Measurements from ENCODE around the gene TBC1D14.

The TBC1D14 gene

DNA sequence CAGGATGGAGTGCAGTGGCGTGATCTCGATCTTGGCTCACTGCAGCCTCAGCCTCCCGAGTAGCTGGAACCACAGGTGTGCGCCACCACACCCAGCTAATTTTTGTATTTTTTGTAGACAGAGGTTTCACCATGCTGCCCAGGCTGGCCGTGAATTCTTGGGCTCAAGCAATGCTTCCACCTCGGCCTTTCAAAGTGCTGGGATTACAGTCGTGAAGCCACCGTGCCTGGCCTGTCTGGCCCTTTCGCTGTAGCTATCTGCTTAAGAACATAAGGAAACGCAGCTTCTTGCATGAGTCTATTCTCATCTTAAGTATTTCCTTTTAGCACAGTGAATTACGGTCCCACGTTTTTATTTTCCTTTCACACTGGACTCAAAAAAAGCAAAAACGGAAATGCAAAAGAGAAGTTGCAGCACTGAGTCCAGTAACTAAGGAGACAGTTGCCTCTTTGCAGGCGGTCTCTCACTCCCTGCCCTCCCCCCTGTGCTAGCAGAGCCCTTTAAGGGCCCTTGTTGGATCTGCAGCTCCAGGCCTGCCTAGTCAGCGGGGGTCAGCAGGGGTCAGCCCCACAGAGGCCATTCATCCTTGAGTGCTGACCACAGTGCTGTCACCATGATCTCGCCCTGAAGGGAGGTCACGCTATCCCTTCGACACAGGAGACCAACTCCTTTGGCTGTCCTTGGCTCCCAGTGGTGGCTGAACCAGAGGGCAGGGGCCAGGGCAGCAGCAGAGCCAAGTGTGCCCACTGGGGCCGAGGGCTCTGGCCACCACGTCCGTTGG is 21.8 kb upstream of the TBC1D14 start:
- no peak for TF ChIP-seq SNAI2 (CRISPR knock-in tag; IDR thresholded peaks at IDR 0.05)
- no peak for TF ChIP-seq RARB (CRISPR knock-in tag; IDR thresholded peaks at IDR 0.05)
- no peak for ATAC-seq

DNA sequence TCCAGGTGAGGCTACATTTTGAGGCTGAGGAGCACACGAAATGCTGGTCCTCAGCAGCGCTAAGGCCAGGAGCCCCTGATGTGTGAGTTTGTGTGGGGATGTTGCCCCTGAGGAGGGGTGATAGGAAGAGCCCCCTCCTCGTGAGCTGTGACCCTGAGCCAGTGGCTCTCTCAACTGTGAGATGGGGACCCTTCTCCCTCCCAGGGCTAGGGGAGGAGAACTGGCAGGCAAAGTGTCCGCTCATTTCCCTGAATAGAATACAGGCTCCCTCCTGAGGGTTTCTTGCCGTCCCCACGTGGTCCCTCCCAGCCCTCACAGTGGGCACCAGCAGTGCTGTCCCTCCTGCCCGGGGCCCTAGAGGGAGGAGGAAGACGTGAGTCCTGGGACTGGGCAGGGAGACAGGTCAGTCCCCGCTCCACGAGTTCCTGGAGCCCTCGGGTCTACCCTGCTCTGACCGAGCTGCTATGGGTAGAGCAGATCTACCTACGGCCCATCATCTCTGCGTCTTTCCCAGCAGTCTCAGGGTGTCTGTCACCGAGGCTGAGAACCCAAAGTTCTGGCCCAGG is 21.0 kb upstream of the TBC1D14 start:
- TF ChIP-seq ESRRG (CRISPR knock-in tag; IDR thresholded peaks at IDR 0.05): no peak
- no peak for TF ChIP-seq ZFP3 (CRISPR knock-in tag; IDR thresholded peaks at IDR 0.05)
- no peak for TF ChIP-seq ZNF565 (CRISPR knock-in tag; conservative IDR thresholded peaks at IDR 0.05; ENCODE audit: low read depth)
- TF ChIP-seq PPARA (CRISPR knock-in tag; IDR thresholded peaks at IDR 0.05; ENCODE audit: borderline replicate concordance): no peak
- no peak for TF ChIP-seq BACH2 (CRISPR knock-in tag; IDR thresholded peaks at IDR 0.05; ENCODE audit: borderline replicate concordance)
- TF ChIP-seq, protein P1, sequence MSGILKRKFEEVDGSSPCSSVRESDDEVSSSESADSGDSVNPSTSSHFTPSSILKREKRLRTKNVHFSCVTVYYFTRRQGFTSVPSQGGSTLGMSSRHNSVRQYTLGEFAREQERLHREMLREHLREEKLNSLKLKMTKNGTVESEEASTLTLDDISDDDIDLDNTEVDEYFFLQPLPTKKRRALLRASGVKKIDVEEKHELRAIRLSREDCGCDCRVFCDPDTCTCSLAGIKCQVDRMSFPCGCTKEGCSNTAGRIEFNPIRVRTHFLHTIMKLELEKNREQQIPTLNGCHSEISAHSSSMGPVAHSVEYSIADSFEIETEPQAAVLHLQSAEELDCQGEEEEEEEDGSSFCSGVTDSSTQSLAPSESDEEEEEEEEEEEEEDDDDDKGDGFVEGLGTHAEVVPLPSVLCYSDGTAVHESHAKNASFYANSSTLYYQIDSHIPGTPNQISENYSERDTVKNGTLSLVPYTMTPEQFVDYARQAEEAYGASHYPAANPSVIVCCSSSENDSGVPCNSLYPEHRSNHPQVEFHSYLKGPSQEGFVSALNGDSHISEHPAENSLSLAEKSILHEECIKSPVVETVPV (CRISPR knock-in tag; IDR thresholded peaks at IDR 0.05): no peak
- TF ChIP-seq, protein P2, sequence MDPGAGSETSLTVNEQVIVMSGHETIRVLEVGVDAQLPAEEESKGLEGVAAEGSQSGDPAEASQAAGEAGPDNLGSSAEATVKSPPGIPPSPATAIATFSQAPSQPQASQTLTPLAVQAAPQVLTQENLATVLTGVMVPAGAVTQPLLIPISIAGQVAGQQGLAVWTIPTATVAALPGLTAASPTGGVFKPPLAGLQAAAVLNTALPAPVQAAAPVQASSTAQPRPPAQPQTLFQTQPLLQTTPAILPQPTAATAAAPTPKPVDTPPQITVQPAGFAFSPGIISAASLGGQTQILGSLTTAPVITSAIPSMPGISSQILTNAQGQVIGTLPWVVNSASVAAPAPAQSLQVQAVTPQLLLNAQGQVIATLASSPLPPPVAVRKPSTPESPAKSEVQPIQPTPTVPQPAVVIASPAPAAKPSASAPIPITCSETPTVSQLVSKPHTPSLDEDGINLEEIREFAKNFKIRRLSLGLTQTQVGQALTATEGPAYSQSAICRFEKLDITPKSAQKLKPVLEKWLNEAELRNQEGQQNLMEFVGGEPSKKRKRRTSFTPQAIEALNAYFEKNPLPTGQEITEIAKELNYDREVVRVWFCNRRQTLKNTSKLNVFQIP (CRISPR knock-in tag; IDR thresholded peaks at IDR 0.05; ENCODE audit: borderline replicate concordance, low read depth): no peak
- TF ChIP-seq ZNF8 (CRISPR knock-in tag; IDR thresholded peaks at IDR 0.05): no peak
- no peak for TF ChIP-seq ZFP30 (CRISPR knock-in tag; IDR thresholded peaks at IDR 0.05)
- TF ChIP-seq, protein P3, sequence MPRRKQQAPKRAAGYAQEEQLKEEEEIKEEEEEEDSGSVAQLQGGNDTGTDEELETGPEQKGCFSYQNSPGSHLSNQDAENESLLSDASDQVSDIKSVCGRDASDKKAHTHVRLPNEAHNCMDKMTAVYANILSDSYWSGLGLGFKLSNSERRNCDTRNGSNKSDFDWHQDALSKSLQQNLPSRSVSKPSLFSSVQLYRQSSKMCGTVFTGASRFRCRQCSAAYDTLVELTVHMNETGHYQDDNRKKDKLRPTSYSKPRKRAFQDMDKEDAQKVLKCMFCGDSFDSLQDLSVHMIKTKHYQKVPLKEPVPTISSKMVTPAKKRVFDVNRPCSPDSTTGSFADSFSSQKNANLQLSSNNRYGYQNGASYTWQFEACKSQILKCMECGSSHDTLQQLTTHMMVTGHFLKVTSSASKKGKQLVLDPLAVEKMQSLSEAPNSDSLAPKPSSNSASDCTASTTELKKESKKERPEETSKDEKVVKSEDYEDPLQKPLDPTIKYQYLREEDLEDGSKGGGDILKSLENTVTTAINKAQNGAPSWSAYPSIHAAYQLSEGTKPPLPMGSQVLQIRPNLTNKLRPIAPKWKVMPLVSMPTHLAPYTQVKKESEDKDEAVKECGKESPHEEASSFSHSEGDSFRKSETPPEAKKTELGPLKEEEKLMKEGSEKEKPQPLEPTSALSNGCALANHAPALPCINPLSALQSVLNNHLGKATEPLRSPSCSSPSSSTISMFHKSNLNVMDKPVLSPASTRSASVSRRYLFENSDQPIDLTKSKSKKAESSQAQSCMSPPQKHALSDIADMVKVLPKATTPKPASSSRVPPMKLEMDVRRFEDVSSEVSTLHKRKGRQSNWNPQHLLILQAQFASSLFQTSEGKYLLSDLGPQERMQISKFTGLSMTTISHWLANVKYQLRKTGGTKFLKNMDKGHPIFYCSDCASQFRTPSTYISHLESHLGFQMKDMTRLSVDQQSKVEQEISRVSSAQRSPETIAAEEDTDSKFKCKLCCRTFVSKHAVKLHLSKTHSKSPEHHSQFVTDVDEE (CRISPR knock-in tag; IDR thresholded peaks at IDR 0.05): no peak
- no peak for TF ChIP-seq TOX (CRISPR knock-in tag; IDR thresholded peaks at IDR 0.05; ENCODE audit: borderline replicate concordance)
- TF ChIP-seq, protein P4, sequence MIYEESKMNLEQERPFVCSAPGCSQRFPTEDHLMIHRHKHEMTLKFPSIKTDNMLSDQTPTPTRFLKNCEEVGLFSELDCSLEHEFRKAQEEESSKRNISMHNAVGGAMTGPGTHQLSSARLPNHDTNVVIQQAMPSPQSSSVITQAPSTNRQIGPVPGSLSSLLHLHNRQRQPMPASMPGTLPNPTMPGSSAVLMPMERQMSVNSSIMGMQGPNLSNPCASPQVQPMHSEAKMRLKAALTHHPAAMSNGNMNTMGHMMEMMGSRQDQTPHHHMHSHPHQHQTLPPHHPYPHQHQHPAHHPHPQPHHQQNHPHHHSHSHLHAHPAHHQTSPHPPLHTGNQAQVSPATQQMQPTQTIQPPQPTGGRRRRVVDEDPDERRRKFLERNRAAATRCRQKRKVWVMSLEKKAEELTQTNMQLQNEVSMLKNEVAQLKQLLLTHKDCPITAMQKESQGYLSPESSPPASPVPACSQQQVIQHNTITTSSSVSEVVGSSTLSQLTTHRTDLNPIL (CRISPR knock-in tag; IDR thresholded peaks at IDR 0.05; ENCODE audit: low read depth): no peak
- no peak for TF ChIP-seq RARB (CRISPR knock-in tag; IDR thresholded peaks at IDR 0.05)
- TF ChIP-seq, protein P5, sequence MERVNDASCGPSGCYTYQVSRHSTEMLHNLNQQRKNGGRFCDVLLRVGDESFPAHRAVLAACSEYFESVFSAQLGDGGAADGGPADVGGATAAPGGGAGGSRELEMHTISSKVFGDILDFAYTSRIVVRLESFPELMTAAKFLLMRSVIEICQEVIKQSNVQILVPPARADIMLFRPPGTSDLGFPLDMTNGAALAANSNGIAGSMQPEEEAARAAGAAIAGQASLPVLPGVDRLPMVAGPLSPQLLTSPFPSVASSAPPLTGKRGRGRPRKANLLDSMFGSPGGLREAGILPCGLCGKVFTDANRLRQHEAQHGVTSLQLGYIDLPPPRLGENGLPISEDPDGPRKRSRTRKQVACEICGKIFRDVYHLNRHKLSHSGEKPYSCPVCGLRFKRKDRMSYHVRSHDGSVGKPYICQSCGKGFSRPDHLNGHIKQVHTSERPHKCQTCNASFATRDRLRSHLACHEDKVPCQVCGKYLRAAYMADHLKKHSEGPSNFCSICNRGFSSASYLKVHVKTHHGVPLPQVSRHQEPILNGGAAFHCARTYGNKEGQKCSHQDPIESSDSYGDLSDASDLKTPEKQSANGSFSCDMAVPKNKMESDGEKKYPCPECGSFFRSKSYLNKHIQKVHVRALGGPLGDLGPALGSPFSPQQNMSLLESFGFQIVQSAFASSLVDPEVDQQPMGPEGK (CRISPR knock-in tag; IDR thresholded peaks at IDR 0.05; ENCODE audit: borderline replicate concordance): no peak
- no peak for TF ChIP-seq ZNF70 (CRISPR knock-in tag; IDR thresholded peaks at IDR 0.05)
- ATAC-seq: no peak

DNA sequence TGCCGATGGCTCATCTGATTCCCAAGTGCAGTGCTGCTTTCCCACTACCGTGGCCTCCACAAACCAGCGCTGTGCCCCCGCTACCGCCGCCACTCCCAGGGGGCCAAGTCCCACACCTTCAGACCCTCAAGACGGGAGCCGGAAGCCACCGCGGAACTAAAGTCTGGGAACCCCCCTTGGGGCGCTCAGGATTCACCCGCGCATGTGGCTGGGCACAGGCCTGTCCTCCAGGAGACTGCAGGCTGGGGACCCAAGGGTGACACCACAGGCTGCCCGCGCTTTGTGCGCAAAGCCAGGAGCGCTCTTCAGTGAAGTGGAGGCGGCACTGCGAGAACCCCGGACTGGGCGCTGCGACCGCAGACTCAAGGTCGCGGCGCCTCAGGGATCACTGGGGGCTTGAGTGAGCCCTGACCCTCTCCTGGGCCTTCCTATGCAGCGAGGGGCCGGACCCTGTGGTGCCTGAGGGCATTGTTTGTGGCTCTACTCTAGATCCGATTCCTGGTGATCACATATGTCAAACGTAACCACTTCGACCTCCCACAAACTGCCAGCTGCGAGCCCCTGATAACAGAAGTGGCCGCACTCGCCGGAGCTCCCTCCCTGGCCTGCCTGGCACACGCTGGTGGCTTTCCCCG is 20.4 kb upstream of the TBC1D14 start:
- ATAC-seq: no peak
- TF ChIP-seq CSDC2 (CRISPR knock-in tag; IDR thresholded peaks at IDR 0.05): no peak
- TF ChIP-seq, protein P4 (CRISPR knock-in tag; IDR thresholded peaks at IDR 0.05; ENCODE audit: low read depth): no peak
- TF ChIP-seq, protein P2 (CRISPR knock-in tag; IDR thresholded peaks at IDR 0.05; ENCODE audit: borderline replicate concordance, low read depth): no peak
- TF ChIP-seq GLIS3 (CRISPR knock-in tag; IDR thresholded peaks at IDR 0.05): no peak
- TF ChIP-seq ZNF565 (CRISPR knock-in tag; conservative IDR thresholded peaks at IDR 0.05; ENCODE audit: low read depth): no peak
- TF ChIP-seq ISL1 (CRISPR knock-in tag; IDR thresholded peaks at IDR 0.05): no peak
- TF ChIP-seq TCF4 (CRISPR knock-in tag; IDR thresholded peaks at IDR 0.05; ENCODE audit: borderline replicate concordance): no peak
- no peak for TF ChIP-seq SNAI2 (CRISPR knock-in tag; IDR thresholded peaks at IDR 0.05)
- no peak for TF ChIP-seq ZFP30 (CRISPR knock-in tag; IDR thresholded peaks at IDR 0.05)
- TF ChIP-seq, protein P5 (CRISPR knock-in tag; IDR thresholded peaks at IDR 0.05; ENCODE audit: borderline replicate concordance): no peak
- TF ChIP-seq ZFP3 (CRISPR knock-in tag; IDR thresholded peaks at IDR 0.05): no peak
- TF ChIP-seq OSR1 (CRISPR knock-in tag; IDR thresholded peaks at IDR 0.05): no peak
- TF ChIP-seq PPARA (CRISPR knock-in tag; IDR thresholded peaks at IDR 0.05; ENCODE audit: borderline replicate concordance): no peak
